Activated CD4-positive, CD25-positive, alpha-beta regulatory T cell treated with anti-CD3 and anti-CD28 coated beads, Interleukin-2, amount 50 U/mL, for 24 hours (primary cell): ENCODE data around the gene CD4.

Experiments used
- ATAC-seq, 2 donors: fragments of 150-1000 bp; cut with Tn5 transposase; one replicate each; pipeline ENCODE4 v1.10.0; 2021; ENCODE audit warnings: mild to moderate bottlenecking in 1 of 2, moderate library complexity in 1 of 2

The CD4 gene

GRCh38 chr12:6778574-6779550 is 10.5 kb upstream of the CD4 start:
- peak; percentile 79 to 83 for ATAC-seq

GRCh38 chr12:6779708-6780432 is 9.5 kb upstream of the CD4 start:
- ATAC-seq = no peak

- ATAC-seq = peak; percentile 72 to 73
These were observed 8.8 kb upstream of the CD4 start for GRCh38 chr12:6780573-6780972.

GRCh38 chr12:6782119-6782518 is 7.2 kb upstream of the CD4 start:
- no peak for ATAC-seq

GRCh38 chr12:6782850-6783566 is 6.3 kb upstream of the CD4 start:
- ATAC-seq = no peak

- ATAC-seq = no peak
These were observed 5.5 kb upstream of the CD4 start for GRCh38 chr12:6783828-6784227.

GRCh38 chr12:6784296-6784695 is 5.0 kb upstream of the CD4 start:
- ATAC-seq = no peak

- no peak for ATAC-seq
These were observed 4.6 kb upstream of the CD4 start for GRCh38 chr12:6784761-6785160.

- ATAC-seq = no peak
These were observed 2.8 kb upstream of the CD4 start for GRCh38 chr12:6786416-6787094.

- no peak for ATAC-seq
These were observed 2.0 kb upstream of the CD4 start for GRCh38 chr12:6787309-6787708.

GRCh38 chr12:6790496-6791150 is 1.3 kb downstream of the CD4 start:
- ATAC-seq = peak; percentile 48 to 56

- ATAC-seq = peak in 1 of 2 donors; percentile 1
These were observed 2.7 kb downstream of the CD4 start for GRCh38 chr12:6791931-6792520.

- ATAC-seq = peak; percentile 9 to 15
These were observed 3.3 kb downstream of the CD4 start for GRCh38 chr12:6792522-6793201.

GRCh38 chr12:6795088-6795487 is 5.8 kb downstream of the CD4 start:
- no peak for ATAC-seq

GRCh38 chr12:6796576-6796975 is 7.2 kb downstream of the CD4 start:
- ATAC-seq = no peak

GRCh38 chr12:6799147-6799546 is 9.8 kb downstream of the CD4 start:
- no peak for ATAC-seq

- ATAC-seq = no peak
These were observed 17.8 kb downstream of the CD4 start for GRCh38 chr12:6807170-6807569.

GRCh38 chr12:6809056-6809455 is 19.7 kb downstream of the CD4 start:
- no peak for ATAC-seq

- no peak for ATAC-seq
These were observed 21.4 kb downstream of the CD4 start for GRCh38 chr12:6810758-6811157.

GRCh38 chr12:6813363-6813762 is 24.0 kb downstream of the CD4 start:
- ATAC-seq = no peak

GRCh38 chr12:6816598-6816997 is 27.3 kb downstream of the CD4 start:
- no peak for ATAC-seq
